Activated CD4-positive, CD25-positive, alpha-beta regulatory T cell (primary cell): ENCODE data around the gene TMCO4.

Experiments used
- DNase-seq, 4 experiments: peaks; one replicate each; lab custom pipeline; 2025; lab: John Stamatoyannopoulos, UW

The TMCO4 gene

DNA sequence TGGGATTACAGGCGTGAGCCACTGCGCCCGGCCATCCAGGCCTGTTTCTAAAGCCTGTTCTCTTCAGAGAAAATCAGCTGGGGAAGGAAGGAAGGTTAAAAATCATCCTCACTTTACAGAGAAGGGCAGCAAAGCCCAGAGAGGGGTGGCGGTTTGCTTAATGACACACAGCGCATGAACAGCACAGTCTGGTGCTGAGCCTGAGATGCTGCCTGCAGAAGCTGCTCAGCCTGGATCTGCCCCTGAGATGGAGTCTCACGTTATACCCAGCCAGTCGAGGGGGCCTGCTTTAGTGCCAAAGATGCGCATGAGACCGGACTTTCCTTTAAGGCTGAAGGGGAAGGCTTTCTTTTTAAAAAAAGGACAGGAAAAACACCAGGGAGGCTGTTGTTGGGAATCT lies 113.7 kb downstream of the TMCO4 start:
- no peak for DNase-seq

DNA sequence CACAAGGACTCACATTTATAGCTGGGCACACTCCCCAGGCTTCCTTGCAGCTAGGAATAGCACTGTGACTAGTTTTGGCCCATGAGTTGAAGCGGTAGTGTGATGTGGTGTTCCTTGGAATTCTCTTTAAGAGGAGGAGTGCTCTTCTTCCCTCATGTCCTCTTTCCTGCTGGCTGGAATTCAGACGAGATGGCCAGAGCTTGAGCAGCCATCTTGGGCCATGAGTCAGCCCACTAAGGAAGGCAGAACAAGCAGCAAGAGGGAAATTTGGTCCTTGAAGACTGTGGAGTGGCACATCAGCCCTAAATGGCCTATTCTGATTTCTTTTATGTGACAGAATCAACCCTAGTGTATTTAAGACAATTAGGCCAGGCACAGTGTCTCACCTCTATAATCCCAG lies 115.0 kb downstream of the TMCO4 start:
- no peak for DNase-seq

- DNase-seq = no peak
Observed at GRCh38 chr1:19683351-19683750, 116.4 kb downstream of the TMCO4 start.

- no peak for DNase-seq
Observed at GRCh38 chr1:19682901-19683300, 116.8 kb downstream of the TMCO4 start.

GRCh38 chr1:19682257-19682656 lies 117.5 kb downstream of the TMCO4 start:
- no peak for DNase-seq

GRCh38 chr1:19680644-19681043 lies 119.1 kb downstream of the TMCO4 start:
- no peak for DNase-seq

GRCh38 chr1:19679691-19680090 lies 120.0 kb downstream of the TMCO4 start:
- DNase-seq = no peak

DNA sequence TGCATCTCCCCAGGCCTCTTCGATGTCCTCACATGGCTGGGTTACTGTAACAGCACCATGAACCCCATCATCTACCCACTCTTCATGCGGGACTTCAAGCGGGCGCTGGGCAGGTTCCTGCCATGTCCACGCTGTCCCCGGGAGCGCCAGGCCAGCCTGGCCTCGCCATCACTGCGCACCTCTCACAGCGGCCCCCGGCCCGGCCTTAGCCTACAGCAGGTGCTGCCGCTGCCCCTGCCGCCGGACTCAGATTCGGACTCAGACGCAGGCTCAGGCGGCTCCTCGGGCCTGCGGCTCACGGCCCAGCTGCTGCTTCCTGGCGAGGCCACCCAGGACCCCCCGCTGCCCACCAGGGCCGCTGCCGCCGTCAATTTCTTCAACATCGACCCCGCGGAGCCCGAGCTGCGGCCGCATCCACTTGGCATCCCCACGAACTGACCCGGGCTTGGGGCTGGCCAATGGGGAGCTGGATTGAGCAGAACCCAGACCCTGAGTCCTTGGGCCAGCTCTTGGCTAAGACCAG lies 120.7 kb downstream of the TMCO4 start:
- DNase-seq = no peak

- no peak for DNase-seq
Observed at GRCh38 chr1:19678493-19678892, 121.2 kb downstream of the TMCO4 start.

DNA sequence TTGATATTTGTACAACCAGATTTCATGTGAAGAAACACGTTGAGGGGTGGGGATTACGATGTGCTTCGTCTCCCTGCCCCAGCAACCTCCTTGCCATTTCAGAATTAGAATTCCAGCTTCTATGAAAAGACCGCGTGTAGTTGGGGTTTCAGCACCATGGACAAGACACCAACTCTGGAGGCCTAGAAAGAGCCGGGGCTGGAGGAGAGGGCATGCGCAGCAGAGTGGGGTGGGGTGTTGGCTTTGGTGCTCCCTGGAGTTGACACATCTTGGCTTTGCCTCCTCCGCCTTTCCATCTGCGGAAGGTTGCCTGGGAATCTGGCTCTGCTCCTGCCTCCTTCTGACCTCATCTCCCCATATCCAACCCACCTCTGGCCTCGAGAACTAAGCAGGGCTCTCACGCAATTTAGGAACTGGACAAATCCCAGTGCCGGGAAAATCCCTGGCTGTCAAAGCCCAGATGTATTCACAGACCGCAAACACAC lies 123.2 kb downstream of the TMCO4 start:
- DNase-seq = no peak

DNA sequence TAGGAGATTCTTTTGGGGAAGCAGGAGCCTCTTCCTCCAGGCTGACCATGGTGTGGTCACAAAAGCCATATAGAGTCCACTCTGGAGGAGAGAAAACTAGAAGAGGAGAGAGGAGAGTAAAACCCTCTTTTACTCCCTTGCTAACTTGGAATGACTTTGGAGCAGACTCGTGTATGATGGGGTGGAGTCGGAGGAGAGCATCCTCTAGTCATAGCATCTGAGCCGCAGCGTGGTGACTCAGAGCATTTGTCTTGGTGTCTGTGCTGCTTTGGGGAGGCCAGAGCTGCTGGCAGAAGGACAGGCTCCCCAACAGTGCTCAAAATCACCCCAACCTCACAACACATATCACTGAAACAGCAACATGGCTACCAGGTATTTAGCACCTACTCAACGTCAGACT lies 123.9 kb downstream of the TMCO4 start:
- no peak for DNase-seq

DNA sequence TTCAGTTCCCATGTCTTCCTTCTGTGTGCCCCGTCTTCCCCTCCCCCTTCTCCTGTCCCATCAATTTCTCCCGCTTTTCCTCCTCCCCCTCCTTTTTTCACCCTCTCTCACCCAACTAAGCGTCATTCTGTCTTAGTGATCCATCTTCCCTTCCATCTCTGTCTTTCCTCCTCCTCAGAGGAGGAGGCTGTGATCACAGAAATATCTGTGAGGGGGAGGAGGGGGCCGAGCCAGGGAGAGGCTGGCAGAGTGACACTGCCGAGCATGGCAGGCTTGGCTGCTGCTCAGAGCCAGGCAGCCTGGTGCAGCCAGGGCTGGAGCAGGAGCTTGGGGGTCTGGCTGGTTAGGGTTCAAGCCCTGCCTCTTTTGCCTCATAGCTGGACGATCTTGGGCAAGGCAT lies 127.5 kb downstream of the TMCO4 start:
- DNase-seq = no peak

DNA sequence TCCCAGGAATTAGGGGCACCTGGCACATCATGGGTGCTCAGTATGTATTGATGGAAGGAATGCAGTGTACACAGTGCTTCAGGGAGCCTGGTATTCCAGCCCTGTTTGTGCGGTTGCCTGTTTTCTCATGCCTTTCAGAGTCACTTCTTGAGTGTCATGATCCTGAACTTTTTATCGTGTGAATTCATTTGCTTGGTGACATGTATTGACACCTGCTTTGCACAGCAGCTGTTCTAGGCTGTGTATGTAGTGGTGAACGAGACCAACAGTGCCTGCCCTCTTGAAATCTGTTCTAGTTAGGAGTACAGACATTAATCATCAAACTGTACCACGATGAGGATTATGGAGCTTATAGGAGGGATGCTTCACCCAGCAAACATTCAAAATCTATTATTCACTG lies 128.9 kb downstream of the TMCO4 start:
- DNase-seq = no peak

GRCh38 chr1:19668888-19669287 lies 130.8 kb downstream of the TMCO4 start:
- DNase-seq = no peak

- no peak for DNase-seq
Observed at GRCh38 chr1:19665496-19666465, 133.9 kb downstream of the TMCO4 start.

DNA sequence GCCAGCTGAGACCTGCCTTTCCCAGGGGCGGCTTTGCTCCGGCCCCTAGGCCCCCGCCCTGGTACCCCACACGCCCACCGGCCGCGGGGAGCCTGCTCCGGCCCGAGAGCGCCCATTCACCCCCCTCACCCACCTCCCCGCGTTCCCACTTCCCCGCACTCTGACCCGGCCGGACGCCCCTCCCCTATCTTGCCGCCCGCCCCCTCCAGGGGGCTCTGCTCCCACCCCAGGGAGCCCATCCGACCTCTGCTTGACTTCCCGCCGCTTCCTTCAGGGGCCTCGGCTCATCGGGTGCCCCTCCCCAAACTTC lies 134.6 kb downstream of the TMCO4 start:
- no peak for DNase-seq

DNA sequence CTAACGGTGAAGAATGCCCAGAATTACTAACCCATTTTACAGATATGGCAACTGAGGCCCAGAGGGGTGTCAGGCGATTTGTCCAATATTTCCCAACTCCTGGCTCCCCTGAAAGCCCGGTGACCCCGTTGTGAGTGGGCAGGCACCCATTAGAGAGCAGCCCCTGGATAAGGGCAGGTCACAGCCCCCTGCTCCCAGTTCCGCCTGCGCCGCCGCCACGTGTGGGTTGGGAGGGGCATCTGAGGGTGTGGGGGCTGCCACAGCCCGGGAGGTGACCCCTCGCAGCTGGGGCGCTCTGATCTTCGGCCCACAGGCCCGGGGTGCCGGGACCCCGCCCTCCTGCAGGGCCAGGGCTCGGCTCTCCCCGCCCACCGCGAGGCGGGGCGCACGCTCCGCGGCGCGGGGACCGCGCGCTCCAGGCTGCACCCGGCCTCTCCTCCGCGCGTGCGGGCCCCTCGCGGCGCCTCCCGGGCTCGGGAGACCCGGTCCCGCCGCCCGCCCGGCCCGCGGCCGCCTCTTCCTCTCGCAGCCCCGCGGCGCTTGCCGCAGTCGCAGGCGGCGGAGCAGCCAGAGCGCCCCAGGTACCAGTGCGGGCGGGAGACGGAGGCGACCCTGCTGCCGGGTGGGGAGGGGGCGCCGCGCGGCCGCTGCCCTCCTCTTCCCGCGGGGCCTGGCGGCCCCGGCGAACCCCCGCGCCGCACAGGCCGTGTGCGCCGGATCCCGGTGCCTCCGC lies 135.1 kb downstream of the TMCO4 start, which contains the start of gene HTR6:
Gene HTR6, plus strand, starts transcription at position 423 of the 733 bp plus-strand sequence. CDS start 879 bp downstream, outside the sequence.
- peak in 1 of 4 experiments; percentile 24 for DNase-seq

GRCh38 chr1:19662313-19662712 lies 137.4 kb downstream of the TMCO4 start:
- no peak for DNase-seq

- DNase-seq = peak in 1 of 4 experiments; percentile 14
Observed at GRCh38 chr1:19661721-19662228, 137.9 kb downstream of the TMCO4 start.

DNA sequence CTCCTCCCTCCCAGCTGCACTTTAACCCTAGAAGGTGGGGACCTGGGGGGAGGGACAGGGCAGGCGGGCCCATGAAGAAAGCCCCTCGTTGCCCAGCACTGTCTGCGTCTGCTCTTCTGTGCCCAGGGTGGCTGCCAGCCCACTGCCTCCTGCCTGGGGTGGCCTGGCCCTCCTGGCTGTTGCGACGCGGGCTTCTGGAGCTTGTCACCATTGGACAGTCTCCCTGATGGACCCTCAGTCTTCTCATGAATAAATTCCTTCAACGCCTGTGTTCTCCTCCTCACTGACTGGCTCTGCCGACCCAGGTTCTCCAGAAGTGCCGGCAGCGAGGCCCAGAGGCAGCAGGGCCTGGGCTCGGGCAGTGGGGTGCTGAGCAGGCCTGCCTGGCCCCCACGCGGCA lies 141.5 kb downstream of the TMCO4 start:
- no peak for DNase-seq

DNA sequence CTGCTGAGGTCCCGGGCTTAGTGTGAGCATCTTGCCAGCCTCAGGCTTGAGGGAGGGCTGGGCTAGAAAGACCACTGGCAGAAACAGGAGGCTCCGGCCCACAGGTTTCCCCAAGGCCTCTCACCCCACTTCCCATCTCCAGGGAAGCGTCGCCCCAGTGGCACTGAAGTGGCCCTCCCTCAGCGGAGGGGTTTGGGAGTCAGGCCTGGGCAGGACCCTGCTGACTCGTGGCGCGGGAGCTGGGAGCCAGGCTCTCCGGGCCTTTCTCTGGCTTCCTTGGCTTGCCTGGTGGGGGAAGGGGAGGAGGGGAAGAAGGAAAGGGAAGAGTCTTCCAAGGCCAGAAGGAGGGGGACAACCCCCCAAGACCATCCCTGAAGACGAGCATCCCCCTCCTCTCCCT lies 142.2 kb downstream of the TMCO4 start:
- DNase-seq = no peak

DNA sequence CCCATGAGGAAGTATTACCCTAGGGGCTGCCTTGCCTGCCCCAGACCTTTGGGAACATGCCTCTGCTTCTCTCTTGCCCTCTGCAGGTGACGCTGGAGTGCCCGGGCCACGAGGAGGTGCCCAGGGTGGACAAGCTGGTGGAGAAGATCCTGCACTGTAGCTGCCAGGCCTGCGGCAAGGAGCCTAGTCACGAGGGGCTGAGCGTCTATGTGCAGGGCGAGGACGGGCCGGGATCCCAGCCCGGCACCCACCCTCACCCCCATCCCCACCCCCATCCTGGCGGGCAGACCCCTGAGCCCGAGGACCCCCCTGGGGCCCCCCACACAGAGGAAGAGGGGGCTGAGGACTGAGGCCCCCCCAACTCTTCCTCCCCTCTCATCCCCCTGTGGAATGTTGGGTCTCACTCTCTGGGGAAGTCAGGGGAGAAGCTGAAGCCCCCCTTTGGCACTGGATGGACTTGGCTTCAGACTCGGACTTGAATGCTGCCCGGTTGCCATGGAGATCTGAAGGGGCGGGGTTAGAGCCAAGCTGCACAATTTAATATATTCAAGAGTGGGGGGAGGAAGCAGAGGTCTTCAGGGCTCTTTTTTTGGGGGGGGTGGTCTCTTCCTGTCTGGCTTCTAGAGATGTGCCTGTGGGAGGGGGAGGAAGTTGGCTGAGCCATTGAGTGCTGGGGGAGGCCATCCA lies 142.8 kb downstream of the TMCO4 start:
- no peak for DNase-seq
